Ovary (tissue), 3 donors: ENCODE data around the gene RRH.

Source experiments
- CTCF ChIP-seq, 3 donors: fragments of 450-650 bp in 2 of 3; fragments of 200-600 bp in 1 of 3; IDR thresholded peaks; one replicate each; pipeline versions ENCODE4 v1.5.1 to v1.8.0; 2016 to 2022; ENCODE audit warnings: antibody characterized with exemption in 3 of 3, mild to moderate bottlenecking in 1 of 3
- EP300 ChIP-seq: sonication (generic); formaldehyde crosslinking; IDR thresholded peaks from one replicate; pipeline ENCODE4 v1.6.1; 2017; ENCODE audit warnings: antibody characterized with exemption
- POLR2A ChIP-seq: fragments of 450-650 bp; IDR thresholded peaks from one replicate; pipeline ENCODE4 v1.6.1; 2017; ENCODE audit warnings: antibody characterized with exemption, mild to moderate bottlenecking, moderate library complexity
- donor health status: DM: no; HTN: no; CAD: no.

GRCh38 chr4:109879636-109880314, 52.0 kb downstream of the RRH start:
- TF ChIP-seq POLR2A: no peak
- TF ChIP-seq CTCF (IDR thresholded peaks at IDR 0.05): no peak
- TF ChIP-seq EP300: no peak
